NCI-H1417 (cell line): ENCODE results near the gene IBA57.
"Not testable (repeated sequence)": the region's sequence is repeated elsewhere in the genome, so short reads cannot be mapped to it uniquely, and the experiment has no call there.

Source experiments
- DNase-seq, 3 experiments: peaks; one replicate each; lab custom pipeline; 2025; lab: John Stamatoyannopoulos, UW

Gene IBA57

DNA sequence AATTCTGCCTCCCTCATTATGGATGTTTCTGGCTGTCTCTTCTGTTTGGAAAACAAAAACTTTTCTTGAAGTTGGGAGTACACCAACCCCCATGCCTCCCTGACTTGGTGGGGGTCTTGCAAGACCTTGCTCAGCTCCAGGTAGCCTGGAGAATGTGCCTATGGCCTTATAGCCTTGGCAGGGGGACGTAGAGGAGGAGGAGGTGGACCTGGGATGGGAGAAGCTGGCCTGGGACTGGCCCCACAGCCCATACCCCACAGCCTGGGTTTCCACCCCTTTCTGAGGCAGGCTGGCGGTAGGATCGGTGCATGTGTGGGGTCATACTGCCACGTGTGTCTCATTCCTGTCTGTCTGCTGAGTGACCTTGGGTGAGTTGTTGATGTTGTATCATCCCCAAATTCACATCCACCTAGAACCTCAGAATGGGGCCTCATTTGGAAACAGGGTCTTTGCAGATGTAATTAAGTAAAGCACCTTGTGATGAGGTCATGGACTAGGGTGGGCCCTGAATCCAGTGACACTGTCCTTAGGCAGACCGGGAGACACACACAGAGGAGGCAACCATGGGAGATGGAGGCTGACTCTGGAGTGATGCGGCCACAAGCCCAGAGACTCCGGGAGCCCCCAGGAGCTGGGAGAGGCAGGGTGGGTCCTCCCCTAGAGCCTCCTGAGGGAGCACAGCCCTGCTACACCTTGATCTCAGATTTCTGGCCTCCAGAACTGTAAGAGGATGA, 60.7 kb downstream of the IBA57 start:
- DNase-seq, result no peak

DNA sequence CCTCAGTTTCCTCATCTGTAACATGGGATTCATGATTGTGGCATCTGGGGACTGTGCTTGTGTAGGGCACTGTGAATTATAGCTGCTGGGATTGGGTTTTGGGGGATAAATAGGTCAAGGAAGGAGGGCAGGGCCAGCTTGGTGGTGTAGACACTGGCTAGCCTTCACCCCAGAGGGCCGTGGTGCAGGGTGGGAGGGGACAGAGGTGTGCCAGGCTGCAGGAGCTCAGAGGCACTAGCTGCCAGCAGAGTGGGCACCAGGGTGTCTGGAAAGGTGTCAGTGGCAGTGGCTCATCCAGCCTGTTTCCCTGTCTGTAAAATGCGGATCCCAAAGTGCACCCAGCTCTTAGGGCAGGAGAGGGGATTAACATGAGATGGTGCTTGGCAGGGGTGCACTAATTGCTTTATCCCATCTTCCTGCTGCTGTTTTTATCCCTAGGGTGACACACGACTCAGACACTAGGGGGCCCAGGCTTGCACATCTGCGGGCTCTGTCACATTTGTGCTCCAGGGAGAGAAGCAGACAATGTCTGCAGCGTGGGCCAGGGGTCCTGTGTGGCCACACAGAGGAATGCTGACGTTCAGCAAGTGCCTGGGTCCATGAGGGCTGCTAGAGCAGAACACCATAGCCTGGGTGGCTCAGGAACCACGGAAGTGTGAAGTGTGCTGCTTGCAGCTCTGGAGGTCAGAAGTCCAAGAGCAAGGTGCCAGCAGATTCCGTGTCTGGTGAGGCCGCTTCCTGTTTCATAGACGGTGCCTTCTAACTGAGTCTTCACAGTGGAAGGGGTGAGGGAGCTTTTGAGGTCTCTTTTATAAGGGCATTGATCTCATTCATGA, 61.6 kb downstream of the IBA57 start:
- DNase-seq, result peak in 1 of 3 experiments; percentile 14

DNA sequence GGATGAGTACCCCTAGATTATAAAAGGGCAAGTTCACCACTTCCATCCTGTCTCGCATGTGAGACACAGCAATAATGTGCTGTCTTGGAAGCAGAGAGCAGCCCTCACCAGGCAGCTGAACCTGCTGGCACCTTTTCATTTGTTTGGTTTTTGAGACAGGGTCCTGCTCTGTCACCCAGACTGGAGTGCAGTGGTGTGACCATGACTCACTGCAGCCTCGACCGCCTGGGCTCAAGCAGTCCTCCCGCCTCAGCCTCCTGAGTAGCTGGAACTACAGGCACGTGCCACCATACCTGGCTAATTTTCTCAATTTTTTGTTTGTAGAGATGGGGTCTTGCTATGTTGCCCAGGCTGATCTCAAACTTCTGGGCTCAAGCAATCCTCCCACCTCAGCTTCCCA, 62.5 kb downstream of the IBA57 start:
- not testable (repeated sequence) for DNase-seq

- no peak for DNase-seq
These were observed 63.0 kb downstream of the IBA57 start for GRCh38 chr1:228228601-228229074.

- DNase-seq, result no peak
These were observed 65.6 kb downstream of the IBA57 start for GRCh38 chr1:228231189-228231588.
